GM13976 (cell line): ENCODE data around the gene C17orf100.

Experiments used
- DNase-seq: peaks from one replicate; pipeline ENCODE4 v3.0.0; 2012; ENCODE audit warnings: low spot score
- CTCF ChIP-seq: IDR thresholded peaks from 2 replicates; pipeline ENCODE4 v1.5.1; 2012; ENCODE audit warnings: borderline replicate concordance, mild to moderate bottlenecking; ENCODE audit not compliant: insufficient read depth; ENCODE audit errors: extremely low read depth, missing control alignments, control extremely low read depth
- in situ Hi-C: fragments of 300-500 bp; cut with MboI; formaldehyde crosslinking; loops from one replicate; pipeline ENCODE4 v1.12.0; 2022; ENCODE audit warnings: low sequenced_read_pairs, mixed read lengths, inconsistent platforms; ENCODE audit not compliant: unreplicated experiment

Gene C17orf100

GRCh38 chr17:6681176-6681575, 29.6 kb downstream of the C17orf100 start:
- DNase-seq: no peak
- in situ Hi-C loops: no loop called here
- TF ChIP-seq CTCF: no peak

GRCh38 chr17:6681671-6682070, 30.1 kb downstream of the C17orf100 start:
- no peak for DNase-seq
- in situ Hi-C loops: no loop called here

GRCh38 chr17:6682339-6682738, 30.8 kb downstream of the C17orf100 start:
- in situ Hi-C loops: no loop called here
- DNase-seq: no peak
- no peak for TF ChIP-seq CTCF

More at GRCh38 chr17:6681671-6682070, 30.1 kb downstream of the C17orf100 start:
- no peak for TF ChIP-seq CTCF

- in situ Hi-C loops: no loop called here
- no peak for DNase-seq
- TF ChIP-seq CTCF: no peak
These were observed 31.6 kb downstream of the C17orf100 start for GRCh38 chr17:6683081-6683684.

GRCh38 chr17:6683730-6684459, 32.3 kb downstream of the C17orf100 start:
- no peak for TF ChIP-seq CTCF
- no peak for DNase-seq
- in situ Hi-C loops: no loop called here

- in situ Hi-C loops: no loop called here
- no peak for TF ChIP-seq CTCF
- DNase-seq: no peak
These were observed 32.9 kb downstream of the C17orf100 start for GRCh38 chr17:6684460-6684783.
